GM12878 (cell line): ENCODE results near the gene RASGRF1. TPM values are rescaled to one million over a fixed set of nuclear protein-coding genes. Genes with fewer than 3 reads are reported as not detected.

ENCODE experiments used
- ATAC-seq: fragments of 200-7000 bp; cut with Tn5 transposase; 3 replicates; pipeline ENCODE4 v1.9.1; 2020; ENCODE audit warnings: mild to moderate bottlenecking, moderate library complexity
- BruUV-seq: library from RNA; stranded (reverse); fragments of 400-500 nt; replicated peaks from 2 replicates; lab custom pipeline; 2021; lab: Mats Ljungman, UMichigan
- CTCF ChIA-PET: fragments of 300-600 bp; sonication (Branson Sonifier 250); formaldehyde crosslinking; extraction: SDS; loops from one replicate; lab custom pipeline; 2021; ENCODE audit warnings: inconsistent platforms; lab: Yijun Ruan, JAX
- POLR2A ChIA-PET: fragments of 350-600 bp; formaldehyde crosslinking; extraction: SDS; loops from one replicate; lab custom pipeline; 2021; ENCODE audit warnings: inconsistent platforms; lab: Charles Lee
- RAD21 ChIA-PET: fragments of 300-600 bp; sonication (Branson Sonifier 250); formaldehyde crosslinking; loops from one replicate; lab custom pipeline; 2023; ENCODE audit warnings: antibody characterized with exemption; ENCODE audit not compliant: unreplicated experiment; lab: Charles Lee
- SMC1A ChIA-PET: fragments of 300-600 bp; sonication (Branson Sonifier 250); formaldehyde crosslinking; loops from one replicate; lab custom pipeline; 2023; ENCODE audit not compliant: unreplicated experiment, uncharacterized antibody; lab: Charles Lee
- DNase-seq: peaks from one replicate; pipeline ENCODE4 v3.0.0-alpha.2; 2011; ENCODE audit warnings: low read depth, low spot score
- FAIRE-seq: peaks from 3 replicates; lab custom pipeline; 2011; peaks lifted over from hg19 to GRCh38; lab: Jason Lieb, UNC
- H2AFZ ChIP-seq: 2 replicates; pipeline ENCODE4 v1.6.0; 2011; ENCODE audit warnings: low read depth, low read length, control low read depth; ENCODE audit not compliant: control insufficient read depth
- H3K27ac ChIP-seq: 2 replicates; pipeline ENCODE4 v1.5.1; 2011; ENCODE audit warnings: control low read depth; ENCODE audit not compliant: control insufficient read depth, insufficient read depth
- H3K27me3 ChIP-seq, 2 experiments: replicated peaks in 1 of 2; 2 replicates each; pipeline versions ENCODE4 v1.6.0 to v1.6.1; 2011; ENCODE audit warnings: low read length in 1 of 2; ENCODE audit not compliant: control insufficient read depth in 2 of 2, insufficient read depth in 2 of 2
- H3K36me3 ChIP-seq, 2 experiments: 2 replicates each; pipeline ENCODE4 v1.5.1; 2011; ENCODE audit warnings: low read length in 1 of 2; ENCODE audit not compliant: control insufficient read depth in 2 of 2, insufficient read depth in 2 of 2
- H3K4me1 ChIP-seq: 2 replicates; pipeline ENCODE4 v1.6.1; 2011; ENCODE audit warnings: mild to moderate bottlenecking, low read length, moderate library complexity, mixed read lengths; ENCODE audit not compliant: control insufficient read depth, insufficient read depth
- H3K4me2 ChIP-seq: 2 replicates; pipeline ENCODE4 v1.6.0; 2011; ENCODE audit warnings: control low read depth; ENCODE audit not compliant: control insufficient read depth, insufficient read depth
- H3K4me3 ChIP-seq: fragments of 200-600 bp; sonication (generic); 2 replicates; pipeline ENCODE4 v1.5.1; 2016
- H3K79me2 ChIP-seq: 2 replicates; pipeline ENCODE4 v1.6.0; 2011; ENCODE audit warnings: low read length; ENCODE audit not compliant: control insufficient read depth, insufficient read depth
- H3K9ac ChIP-seq: 2 replicates; pipeline ENCODE4 v1.8.0; 2011; ENCODE audit warnings: low read length, control low read depth, mixed read lengths; ENCODE audit not compliant: control insufficient read depth, insufficient read depth
- H3K9me3 ChIP-seq: replicated peaks from 3 replicates; pipeline ENCODE4 v1.5.1; 2011; ENCODE audit warnings: mild to moderate bottlenecking, low read length; ENCODE audit not compliant: control insufficient read depth, insufficient read depth
- H4K20me1 ChIP-seq: 2 replicates; pipeline ENCODE4 v1.6.0; 2011; ENCODE audit not compliant: control insufficient read depth, insufficient read depth
- MTA2 ChIP-seq: fragments of 450-650 bp; IDR thresholded peaks from 2 replicates; pipeline ENCODE4 v1.6.1; 2016; ENCODE audit warnings: low read depth, mild to moderate bottlenecking, moderate library complexity
- MYC ChIP-seq: IDR thresholded peaks from 2 replicates; pipeline ENCODE4 v1.6.1; 2011; ENCODE audit warnings: mild to moderate bottlenecking, low read length, moderate library complexity, inconsistent platforms; ENCODE audit not compliant: insufficient read depth, insufficient replicate concordance, insufficient read length, severe bottlenecking
- POLR2A ChIP-seq: IDR thresholded peaks from 2 replicates; pipeline ENCODE4 v1.6.1; 2011; ENCODE audit warnings: low read depth, mild to moderate bottlenecking, low read length
- WGBS: methylation state at CpG from one replicate; pipeline ENCODE4 v1.1.6; 2016; ENCODE audit warnings: low lambda C conversion rate; ENCODE audit not compliant: insufficient replicate concordance, insufficient coverage; ENCODE audit errors: missing lambda C conversion rate; 5-methylcytosine and 5-hydroxymethylcytosine counted together
- in situ Hi-C: fragments of 300-500 bp; cut with MboI; formaldehyde crosslinking; loops from 9 replicates; pipeline ENCODE4 v1.14.3; 2018; ENCODE audit warnings: mixed read lengths
- intact Hi-C: fragments of 100-400 bp; cut with micrococcal nuclease; formaldehyde crosslinking; loops from one replicate; pipeline ENCODE4 v1.14.2; 2022; ENCODE audit not compliant: unreplicated experiment
- polyA plus RNA-seq, 11 experiments: library from polyadenylated mRNA; depleted of rRNA in 4 of 11; unstranded in 6 of 11; stranded (reverse) in 5 of 11; fragments of >200 nt; fragmentation: Nextera tagmentation in 4 of 11; fragmentation: Illumina TruSeq in 1 of 11; extraction: Ambion mirVana in 4 of 11; extraction: Trizol in 1 of 11; gene quantifications; 1 replicate in 1 of 11; 2 replicates in 10 of 11; pipeline versions ENCODE4 v1.2.1 to v1.2.3, GENCODE V29; 2011 to 2016; ENCODE audit warnings: inconsistent platforms in 2 of 11, missing spikeins in 2 of 11, low read depth in 1 of 11
- total RNA-seq, 4 experiments: library from RNA; depleted of rRNA in 3 of 4; stranded (reverse); fragments of >200 nt in 3 of 4; fragmentation: Illumina TruSeq in 1 of 4; extraction: Trizol in 1 of 4; gene quantifications; 2 replicates each; pipeline versions ENCODE4 v1.2.1 to v1.2.3, GENCODE V29; 2013 to 2021
- TF ChIP-seq, protein P1 (sequence below): IDR thresholded peaks from 2 replicates; pipeline ENCODE4 v1.6.1; 2011; ENCODE audit warnings: borderline replicate concordance, low read depth, mild to moderate bottlenecking, moderate library complexity, mixed read lengths, low read length; ENCODE audit not compliant: insufficient read depth; ENCODE audit errors: extremely low read length

Gene RASGRF1
- total and polyA plus RNA-seq, 10 of the 15 experiments (the other 5 are each of a cell fraction or from before 2014, with no cell fraction given), result 0.20 to 1.9 (median 0.86) TPM

DNA sequence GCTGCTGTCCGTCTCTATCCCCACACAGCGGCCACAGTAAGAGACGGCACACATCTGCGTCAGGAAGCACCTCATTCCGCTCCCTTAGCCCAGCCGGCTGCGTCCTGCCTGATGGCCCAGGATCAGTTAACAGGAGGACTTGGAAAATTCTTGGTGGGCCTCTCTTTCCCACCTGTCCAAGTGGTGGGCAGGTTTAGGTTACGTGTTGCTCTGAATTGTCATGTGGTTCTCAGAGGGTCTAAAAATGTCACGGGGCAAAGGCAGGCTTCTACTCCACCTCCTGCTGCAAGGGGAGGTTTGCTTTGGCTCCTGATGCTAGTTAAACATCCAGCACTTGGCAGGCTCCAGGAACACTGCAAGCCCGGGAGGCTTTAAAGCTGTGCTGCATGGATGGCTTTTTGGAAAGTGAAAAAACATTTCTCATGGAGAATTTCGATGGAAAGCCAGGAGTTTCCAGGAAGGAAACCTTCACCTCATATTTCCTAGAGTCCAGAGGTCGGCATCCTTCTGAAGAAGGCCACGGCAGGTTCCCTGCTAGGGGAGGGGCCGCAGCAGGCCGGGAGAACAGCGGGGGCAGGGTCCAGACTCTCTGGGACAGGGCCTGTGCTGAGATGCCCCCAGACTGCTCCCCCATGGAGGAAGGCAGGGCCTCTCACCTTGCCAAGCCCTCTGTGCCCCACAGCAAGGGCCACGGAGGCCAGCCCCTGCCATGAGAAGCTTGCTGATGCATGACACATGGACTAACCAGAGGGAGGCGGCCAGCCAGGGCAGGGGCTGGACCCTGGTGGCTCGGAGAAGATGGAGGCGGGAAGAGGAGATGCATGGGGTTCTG lies 156.5 kb downstream of the RASGRF1 start (continued):
- TF ChIP-seq, protein P1, sequence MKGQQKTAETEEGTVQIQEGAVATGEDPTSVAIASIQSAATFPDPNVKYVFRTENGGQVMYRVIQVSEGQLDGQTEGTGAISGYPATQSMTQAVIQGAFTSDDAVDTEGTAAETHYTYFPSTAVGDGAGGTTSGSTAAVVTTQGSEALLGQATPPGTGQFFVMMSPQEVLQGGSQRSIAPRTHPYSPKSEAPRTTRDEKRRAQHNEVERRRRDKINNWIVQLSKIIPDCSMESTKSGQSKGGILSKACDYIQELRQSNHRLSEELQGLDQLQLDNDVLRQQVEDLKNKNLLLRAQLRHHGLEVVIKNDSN, result no peak
- no peak for TF ChIP-seq MTA2

DNA sequence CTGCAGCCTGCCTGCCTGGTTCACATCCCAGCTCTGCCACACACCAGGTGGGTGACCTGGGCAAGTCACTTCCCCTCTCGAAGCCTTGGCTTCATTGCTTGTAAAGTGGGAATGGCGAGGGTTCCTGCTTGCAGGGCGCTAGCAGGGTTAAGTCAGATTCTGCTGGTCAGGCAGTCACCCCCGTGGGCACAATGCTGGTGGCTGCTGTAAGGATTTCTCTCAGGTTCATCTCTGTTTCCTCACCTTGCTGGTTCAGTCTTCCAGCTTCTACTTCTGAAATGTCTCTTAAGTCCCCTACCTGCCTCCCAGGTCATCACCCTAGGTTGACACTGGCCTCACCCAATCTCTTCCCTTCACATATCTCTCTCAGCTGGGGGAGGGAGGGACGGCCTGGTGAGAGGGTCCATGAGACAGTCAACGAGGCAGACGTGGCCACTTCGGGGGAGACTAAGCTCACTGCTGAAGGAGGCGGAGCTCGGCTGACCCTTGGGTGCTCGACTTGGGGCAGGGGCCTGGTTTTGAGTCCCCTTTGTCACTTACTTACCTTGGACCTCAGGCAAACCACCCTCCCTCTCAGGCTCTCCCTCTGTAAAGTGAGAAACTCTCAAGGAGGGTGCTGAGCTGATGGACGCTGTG lies 157.3 kb downstream of the RASGRF1 start:
- BruUV-seq, result TSS peak; percentile 28
- Histone ChIP-seq H3K27me3 (no peaks in the 10 kb centered on the region), H3K9me3 (no peaks in the 10 kb centered on the region), H3K4me2 (no peak overlapping the region), H2AFZ (no peak overlapping the region), H4K20me1 (no peaks in the 10 kb centered on the region), H3K9ac (no peak overlapping the region), H3K27ac (no peak overlapping the region), H3K79me2 (peaks cover 15% of the 10 kb centered on the region), H3K4me3 (no peak overlapping the region), H3K36me3 (peaks cover 47 to 58% of the 10 kb centered on the region in 2 experiments), H3K4me1 (peaks cover 22% of the 10 kb centered on the region)
- intact Hi-C loops, result no loop called here
- in situ Hi-C loops, result no loop called here
- CTCF ChIA-PET, result interaction anchor here (1.3 kb wide), 1 partner anchor 23 kb away, joined by 6 read pairs; no protein-coding TSS in a partner anchor
- no peak for FAIRE-seq
- POLR2A ChIA-PET, result interaction anchor here (1.0 kb wide), 1 partner anchor 11 kb away, joined by 3 read pairs; no protein-coding TSS in a partner anchor
- no peak for ATAC-seq
- SMC1A ChIA-PET, result no interaction called here
- no peak for DNase-seq
- RAD21 ChIA-PET, result no interaction called here
- WGBS, result 92% methylated on average over 11 of the region's 12 CpGs
- TF ChIP-seq MYC (no peak), POLR2A (peak; percentile 67)
